ENCODE data around the gene ELAPOR1. TPM values are rescaled to one million over a fixed set of nuclear protein-coding genes. Genes with fewer than 3 reads are reported as not detected.

ELAPOR1 gene
- total and polyA plus RNA-seq, 2 of the 4 experiments (the other 2 are of a cell fraction) = 0.54 to 1.6 TPM

- no peak overlapping the region for H3K4me3 ChIP-seq (ENCODE audit: insufficient read depth, low read depth, low read length)
- ATAC-seq (ENCODE audit: low read depth) (no peak), DNase-seq (no peak)
- no peak for TF ChIP-seq RFX5 (IDR thresholded peaks at IDR 0.05; ENCODE audit: low read depth, low read length)
- TF ChIP-seq MAFK (IDR thresholded peaks at IDR 0.05; ENCODE audit: low read depth, low read length) = no peak
- TF ChIP-seq RCOR1 (IDR thresholded peaks at IDR 0.05; ENCODE audit: insufficient replicate concordance, low read length) = no peak
- TF ChIP-seq SMC3 (IDR thresholded peaks at IDR 0.05; ENCODE audit: low read depth, low read length) = no peak
- TF ChIP-seq MXI1 (IDR thresholded peaks at IDR 0.05; ENCODE audit: borderline replicate concordance, low read depth, low read length) = no peak
- TF ChIP-seq BHLHE40 (IDR thresholded peaks at IDR 0.05; ENCODE audit: low read depth, low read length) = no peak
- no peak for TF ChIP-seq USF2 (IDR thresholded peaks at IDR 0.05; ENCODE audit: low read depth, low read length)
- no peak for TF ChIP-seq MAZ (IDR thresholded peaks at IDR 0.05; ENCODE audit: borderline replicate concordance, low read depth, low read length)
- no peak for TF ChIP-seq RAD21 (IDR thresholded peaks at IDR 0.05; ENCODE audit: low read length)
- no peak for TF ChIP-seq POLR2A (IDR thresholded peaks at IDR 0.05; ENCODE audit: low read depth, low read length)
- no peak for TF ChIP-seq ELK1 (IDR thresholded peaks at IDR 0.05; ENCODE audit: borderline replicate concordance, low read depth, low read length)
- no peak for TF ChIP-seq NFE2L2 (IDR thresholded peaks at IDR 0.05; ENCODE audit: low read depth, low read length)
- no peak for TF ChIP-seq CHD1 (IDR thresholded peaks at IDR 0.05; ENCODE audit: low read depth, low read length)
- TF ChIP-seq CEBPB (IDR thresholded peaks at IDR 0.05; ENCODE audit: low read depth, low read length) = no peak
- no peak for TF ChIP-seq CTCF (conservative IDR thresholded peaks at IDR 0.05; ENCODE audit: low read depth, low read length)
- TF ChIP-seq FOS (IDR thresholded peaks at IDR 0.05; ENCODE audit: low read depth, low read length) = no peak
- no peak overlapping the region for H4K8ac ChIP-seq (ENCODE audit: low read depth in 2 of 2, low read length in 2 of 2)
- no peak overlapping the region for H3K4me2 ChIP-seq (ENCODE audit: low read depth, low read length)
- H3K23ac ChIP-seq (ENCODE audit: low read depth, low read length) = no peak overlapping the region
- peaks cover 6% of the 10 kb centered on the region for H3K9me1 ChIP-seq (ENCODE audit: insufficient read depth, low read length)
- no peak overlapping the region for H2BK20ac ChIP-seq (ENCODE audit: low read depth, low read length)
- no peaks in the 10 kb centered on the region for H3K27me3 ChIP-seq (ENCODE audit: control insufficient read depth, insufficient read depth, low read length)
- BruUV-seq (replicated peaks) = no TSS peak
- in situ Hi-C loops (cut with MboI; ENCODE audit: low sequenced_read_pairs) = no loop called here
- H3K79me1 ChIP-seq (ENCODE audit: low read depth in 1 of 2, low read length in 2 of 2) = no peaks in the 10 kb centered on the region
- H3K36me3 ChIP-seq (ENCODE audit: control insufficient read depth, insufficient read depth, low read length) = no peaks in the 10 kb centered on the region
- no peak overlapping the region for H3K4ac ChIP-seq (ENCODE audit: low read depth, low read length)
- H4K5ac ChIP-seq (ENCODE audit: low read depth, low read length) = no peak overlapping the region
- ChIA-PET CTCF (interaction anchor here (0.6 kb wide), 1 partner anchor 380 kb away, joined by 6 read pairs; no protein-coding TSS in a partner anchor), POLR2A (ENCODE audit: unreplicated experiment) (no interaction called here)
- intact Hi-C loops (cut with micrococcal nuclease) = no loop called here
- no peak overlapping the region for H2BK15ac ChIP-seq (ENCODE audit: low read depth, low read length)
- no peak overlapping the region for H2BK120ac ChIP-seq (ENCODE audit: low read depth, low read length)
- no peak overlapping the region for H3K14ac ChIP-seq (replicated peaks; ENCODE audit: low read depth, low read length)
- peaks cover 11% of the 10 kb centered on the region for H3K4me1 ChIP-seq (ENCODE audit: control insufficient read depth, insufficient read depth, low read length)
- no peaks in the 10 kb centered on the region for H3K9me3 ChIP-seq (ENCODE audit: control insufficient read depth, insufficient read depth, low read length)
- no peak overlapping the region for H3K27ac ChIP-seq (ENCODE audit: insufficient read depth, low read length)
- H2BK5ac ChIP-seq (ENCODE audit: low read depth, low read length, poor library complexity, severe bottlenecking) = no peak overlapping the region
- no peak overlapping the region for H2AK9ac ChIP-seq (replicated peaks; ENCODE audit: low read depth, low read length, poor library complexity)
- 0 out of 2 replicates have a peak, but pooled peaks cover 5% of the 10 kb centered on the region for H4K20me1 ChIP-seq (ENCODE audit: insufficient read depth, low read length)
- no peak overlapping the region for H2AK5ac ChIP-seq (ENCODE audit: low read depth, low read length)
- H4K91ac ChIP-seq (ENCODE audit: insufficient read depth, low read depth, low read length) = peak overlapping the region; percentile 9; the same call in 1 of the 2 replicates
- H2AFZ ChIP-seq (replicated peaks; ENCODE audit: low read length, poor library complexity) = no peak overlapping the region
- no peak overlapping the region for H3K18ac ChIP-seq (ENCODE audit: low read depth, low read length)
- H3K9ac ChIP-seq (ENCODE audit: low read depth, low read length) = no peak overlapping the region
- WGBS, 2 experiments (ENCODE audit: extremely low coverage in 2 of 2, insufficient read length in 1 of 2) = no CpG with 5 or more reads among the region's 7 CpGs
- dilution Hi-C loops (cut with HindIII; ENCODE audit: low sequenced_read_pairs, unreplicated experiment) = no loop called here
- no peak overlapping the region for H3K56ac ChIP-seq (ENCODE audit: extremely low read depth, insufficient read depth, low read length)
Measured at GRCh38 chr1:109158433-109158832, 44.5 kb downstream of the ELAPOR1 start.

All from IMR-90 (cell line).